Measurements from ENCODE around the gene HCRT.

DNA sequence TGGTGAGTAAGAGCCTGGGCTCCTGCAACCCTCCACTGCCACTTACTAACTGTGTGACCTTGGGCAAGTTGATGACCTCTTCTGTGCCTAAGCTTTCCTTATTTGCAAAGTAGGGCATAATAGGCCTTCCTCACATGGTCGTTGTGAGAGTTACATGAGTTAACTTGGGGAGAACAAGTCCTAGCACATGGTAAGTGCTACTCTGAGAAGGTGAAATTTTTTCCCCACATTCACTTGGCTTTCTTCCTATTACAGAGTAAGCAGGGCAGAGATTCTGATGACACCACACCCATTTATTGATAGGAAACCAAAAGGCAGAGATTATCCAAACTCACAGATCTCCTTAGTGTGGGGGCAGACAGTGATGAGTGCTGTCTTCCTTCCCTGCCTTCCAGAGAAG, 5.9 kb downstream of the HCRT start:
- TF ChIP-seq, protein P1, sequence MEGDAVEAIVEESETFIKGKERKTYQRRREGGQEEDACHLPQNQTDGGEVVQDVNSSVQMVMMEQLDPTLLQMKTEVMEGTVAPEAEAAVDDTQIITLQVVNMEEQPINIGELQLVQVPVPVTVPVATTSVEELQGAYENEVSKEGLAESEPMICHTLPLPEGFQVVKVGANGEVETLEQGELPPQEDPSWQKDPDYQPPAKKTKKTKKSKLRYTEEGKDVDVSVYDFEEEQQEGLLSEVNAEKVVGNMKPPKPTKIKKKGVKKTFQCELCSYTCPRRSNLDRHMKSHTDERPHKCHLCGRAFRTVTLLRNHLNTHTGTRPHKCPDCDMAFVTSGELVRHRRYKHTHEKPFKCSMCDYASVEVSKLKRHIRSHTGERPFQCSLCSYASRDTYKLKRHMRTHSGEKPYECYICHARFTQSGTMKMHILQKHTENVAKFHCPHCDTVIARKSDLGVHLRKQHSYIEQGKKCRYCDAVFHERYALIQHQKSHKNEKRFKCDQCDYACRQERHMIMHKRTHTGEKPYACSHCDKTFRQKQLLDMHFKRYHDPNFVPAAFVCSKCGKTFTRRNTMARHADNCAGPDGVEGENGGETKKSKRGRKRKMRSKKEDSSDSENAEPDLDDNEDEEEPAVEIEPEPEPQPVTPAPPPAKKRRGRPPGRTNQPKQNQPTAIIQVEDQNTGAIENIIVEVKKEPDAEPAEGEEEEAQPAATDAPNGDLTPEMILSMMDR (conservative IDR thresholded peaks at IDR 0.05; ENCODE audit: low read length): no peak
- TF ChIP-seq EZH2phosphoT487 (IDR thresholded peaks at IDR 0.05; ENCODE audit: borderline replicate concordance, low read depth, low read length): no peak

Data from OCI-LY7 (cell line).